GM12878 (cell line): ENCODE measurements around the gene TREH. TPM values are rescaled to one million over a fixed set of nuclear protein-coding genes. Genes with fewer than 3 reads are reported as not detected.

Experiments used
- E2F8 ChIP-seq: fragments of 450-650 bp; IDR thresholded peaks from 2 replicates; pipeline ENCODE4 v1.6.1; 2018; ENCODE audit warnings: mild to moderate bottlenecking, low read depth, moderate library complexity; ENCODE audit not compliant: partially characterized antibody
- EGR1 ChIP-seq, 2 experiments: IDR thresholded peaks; 1 replicate in 1 of 2; 2 replicates in 1 of 2; pipeline ENCODE4 v1.6.1; 2011 to 2012; ENCODE audit warnings: low read depth in 2 of 2, low read length in 2 of 2, borderline replicate concordance in 1 of 2, mild to moderate bottlenecking in 1 of 2, moderate library complexity in 1 of 2
- ELK1 ChIP-seq: IDR thresholded peaks from 2 replicates; pipeline ENCODE4 v1.6.1; 2012; ENCODE audit warnings: low read depth, low read length, improper control_type of control experiment
- MYB ChIP-seq: fragments of 150-350 bp; IDR thresholded peaks from 2 replicates; pipeline ENCODE4 v1.6.1; 2014; ENCODE audit warnings: mild to moderate bottlenecking, low read depth, low read length, borderline replicate concordance
- SREBF2 ChIP-seq: IDR thresholded peaks from 2 replicates; pipeline ENCODE4 v1.6.1; 2012; ENCODE audit warnings: mild to moderate bottlenecking, low read length
- WRNIP1 ChIP-seq: IDR thresholded peaks from 2 replicates; pipeline ENCODE4 v1.6.1; 2011; ENCODE audit warnings: low read depth, low read length, improper control_type of control experiment, borderline replicate concordance
- polyA plus RNA-seq, 11 experiments: library from polyadenylated mRNA; depleted of rRNA in 4 of 11; unstranded in 6 of 11; stranded (reverse) in 5 of 11; fragments of >200 nt; fragmentation: Nextera tagmentation in 4 of 11; fragmentation: Illumina TruSeq in 1 of 11; extraction: Ambion mirVana in 4 of 11; extraction: Trizol in 1 of 11; gene quantifications; 1 replicate in 1 of 11; 2 replicates in 10 of 11; pipeline versions ENCODE4 v1.2.1 to v1.2.3, GENCODE V29; 2011 to 2016; ENCODE audit warnings: inconsistent platforms in 2 of 11, missing spikeins in 2 of 11, low read depth in 1 of 11
- total RNA-seq, 4 experiments: library from RNA; depleted of rRNA in 3 of 4; stranded (reverse); fragments of >200 nt in 3 of 4; fragmentation: Illumina TruSeq in 1 of 4; extraction: Trizol in 1 of 4; gene quantifications; 2 replicates each; pipeline versions ENCODE4 v1.2.1 to v1.2.3, GENCODE V29; 2013 to 2021
- TF ChIP-seq, protein P1 (sequence below): fragments of 450-650 bp; IDR thresholded peaks from 2 replicates; pipeline ENCODE4 v1.6.1; 2017; ENCODE audit warnings: mild to moderate bottlenecking, moderate library complexity

Gene TREH
- total and polyA plus RNA-seq, 10 of the 15 experiments (the other 5 are each of a cell fraction or from before 2014, with no cell fraction given): not detected

- TF ChIP-seq, protein P1, sequence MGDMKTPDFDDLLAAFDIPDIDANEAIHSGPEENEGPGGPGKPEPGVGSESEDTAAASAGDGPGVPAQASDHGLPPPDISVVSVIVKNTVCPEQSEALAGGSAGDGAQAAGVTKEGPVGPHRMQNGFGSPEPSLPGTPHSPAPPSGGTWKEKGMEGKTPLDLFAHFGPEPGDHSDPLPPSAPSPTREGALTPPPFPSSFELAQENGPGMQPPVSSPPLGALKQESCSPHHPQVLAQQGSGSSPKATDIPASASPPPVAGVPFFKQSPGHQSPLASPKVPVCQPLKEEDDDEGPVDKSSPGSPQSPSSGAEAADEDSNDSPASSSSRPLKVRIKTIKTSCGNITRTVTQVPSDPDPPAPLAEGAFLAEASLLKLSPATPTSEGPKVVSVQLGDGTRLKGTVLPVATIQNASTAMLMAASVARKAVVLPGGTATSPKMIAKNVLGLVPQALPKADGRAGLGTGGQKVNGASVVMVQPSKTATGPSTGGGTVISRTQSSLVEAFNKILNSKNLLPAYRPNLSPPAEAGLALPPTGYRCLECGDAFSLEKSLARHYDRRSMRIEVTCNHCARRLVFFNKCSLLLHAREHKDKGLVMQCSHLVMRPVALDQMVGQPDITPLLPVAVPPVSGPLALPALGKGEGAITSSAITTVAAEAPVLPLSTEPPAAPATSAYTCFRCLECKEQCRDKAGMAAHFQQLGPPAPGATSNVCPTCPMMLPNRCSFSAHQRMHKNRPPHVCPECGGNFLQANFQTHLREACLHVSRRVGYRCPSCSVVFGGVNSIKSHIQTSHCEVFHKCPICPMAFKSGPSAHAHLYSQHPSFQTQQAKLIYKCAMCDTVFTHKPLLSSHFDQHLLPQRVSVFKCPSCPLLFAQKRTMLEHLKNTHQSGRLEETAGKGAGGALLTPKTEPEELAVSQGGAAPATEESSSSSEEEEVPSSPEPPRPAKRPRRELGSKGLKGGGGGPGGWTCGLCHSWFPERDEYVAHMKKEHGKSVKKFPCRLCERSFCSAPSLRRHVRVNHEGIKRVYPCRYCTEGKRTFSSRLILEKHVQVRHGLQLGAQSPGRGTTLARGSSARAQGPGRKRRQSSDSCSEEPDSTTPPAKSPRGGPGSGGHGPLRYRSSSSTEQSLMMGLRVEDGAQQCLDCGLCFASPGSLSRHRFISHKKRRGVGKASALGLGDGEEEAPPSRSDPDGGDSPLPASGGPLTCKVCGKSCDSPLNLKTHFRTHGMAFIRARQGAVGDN: no peak
- no peak for TF ChIP-seq WRNIP1
- no peak for TF ChIP-seq EGR1 (IDR thresholded peaks at IDR 0.05; ENCODE audit: borderline replicate concordance in 1 of 2, low read depth in 2 of 2, low read length in 2 of 2)
- TF ChIP-seq MYB: no peak
- TF ChIP-seq SREBF2: no peak
- no peak for TF ChIP-seq ELK1
- TF ChIP-seq E2F8: no peak
Observed at GRCh38 chr11:118639899-118640298, 39.6 kb downstream of the TREH start (continued).
